ENCODE data around the gene ANGPTL5. TPM values are rescaled to one million over a fixed set of nuclear protein-coding genes. Genes with fewer than 3 reads are reported as not detected.

The ANGPTL5 gene
- total RNA-seq, 2 donors from 2014 or later, result 0.42 to 2.0 TPM

DNA sequence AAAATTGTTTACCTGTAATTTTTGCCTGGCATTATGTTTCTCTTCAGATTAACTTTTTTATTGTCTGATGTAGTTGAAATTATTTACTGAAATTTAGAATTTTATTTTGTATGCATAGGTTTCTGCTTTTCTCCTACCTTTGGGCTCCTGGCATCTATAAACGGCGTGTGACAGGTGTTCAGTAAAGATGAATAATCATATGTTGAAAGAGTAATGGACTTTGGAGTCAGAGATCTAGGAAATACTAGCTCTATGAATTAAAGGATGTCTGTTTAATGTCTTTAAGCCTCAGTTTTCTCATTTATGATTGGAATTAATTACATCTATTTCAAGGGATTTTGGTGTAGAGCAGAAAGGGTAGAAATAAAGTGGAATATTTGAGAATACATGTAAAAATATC, 7.2 kb upstream of the ANGPTL5 start:
- Histone ChIP-seq H3K27me3 (replicated peaks; ENCODE audit: insufficient read depth) (no peaks in the 10 kb centered on the region), H3K4me3 (no peak overlapping the region), H3K4me1 (ENCODE audit: control insufficient read depth in 1 of 2, low read depth in 2 of 2) (no peaks in the 10 kb centered on the region), H3K9me3 (no peaks in the 10 kb centered on the region), H3K27ac (no peak overlapping the region), H3K36me3 (no peaks in the 10 kb centered on the region)
- no peak for ATAC-seq (ENCODE audit: insufficient number of reproducible peaks, low FRiP score, low read depth)
- TF ChIP-seq CTCF (IDR thresholded peaks at IDR 0.05), result no peak
- DNase-seq (ENCODE audit: low spot score), result no peak

- Histone ChIP-seq H3K9me3 (no peaks in the 10 kb centered on the region), H3K4me1 (ENCODE audit: control insufficient read depth in 1 of 2, low read depth in 2 of 2) (peaks cover 0 to 14% of the 10 kb centered on the region in 2 donors), H3K27ac (no peak overlapping the region), H3K36me3 (no peaks in the 10 kb centered on the region), H3K27me3 (replicated peaks; ENCODE audit: insufficient read depth) (no peaks in the 10 kb centered on the region), H3K4me3 (no peak overlapping the region)
- DNase-seq (ENCODE audit: low spot score) (no peak), ATAC-seq (ENCODE audit: insufficient number of reproducible peaks, low FRiP score, low read depth) (no peak)
- no peak for TF ChIP-seq CTCF (IDR thresholded peaks at IDR 0.05)
These were observed 4.7 kb upstream of the ANGPTL5 start for GRCh38 chr11:101920992-101921391.

- no peak for DNase-seq (ENCODE audit: low spot score)
- ATAC-seq (ENCODE audit: insufficient number of reproducible peaks, low FRiP score, low read depth), result no peak
- no peaks in the 10 kb centered on the region for H3K27me3 ChIP-seq (replicated peaks; ENCODE audit: insufficient read depth)
- H3K27ac ChIP-seq, result peak overlapping the region in 1 of 2 donors; percentile 93
- no peaks in the 10 kb centered on the region for H3K36me3 ChIP-seq
- H3K9me3 ChIP-seq, result no peaks in the 10 kb centered on the region
- TF ChIP-seq CTCF (IDR thresholded peaks at IDR 0.05), result no peak
- no peak overlapping the region for H3K4me3 ChIP-seq
- H3K4me1 ChIP-seq (ENCODE audit: control insufficient read depth in 1 of 2, low read depth in 2 of 2), result peaks cover 3 to 31% of the 10 kb centered on the region in 2 donors
These were observed 904 bp upstream of the ANGPTL5 start for GRCh38 chr11:101917226-101917625.

GRCh38 chr11:101915791-101916291, 481 bp downstream of the ANGPTL5 start:
- ATAC-seq (ENCODE audit: insufficient number of reproducible peaks, low FRiP score, low read depth) (peak; percentile 62), DNase-seq (ENCODE audit: low spot score) (no peak)
- H3K9me3 ChIP-seq, result no peaks in the 10 kb centered on the region
- H3K4me1 ChIP-seq (ENCODE audit: control insufficient read depth in 1 of 2, low read depth in 2 of 2), result peaks cover 3 to 31% of the 10 kb centered on the region in 2 donors
- H3K27ac ChIP-seq, result peak overlapping the region; percentile 89 to 93
- no peak for TF ChIP-seq CTCF (IDR thresholded peaks at IDR 0.05)
- H3K36me3 ChIP-seq, result no peaks in the 10 kb centered on the region
- peak overlapping the region; percentile 81 for H3K4me3 ChIP-seq
- no peaks in the 10 kb centered on the region for H3K27me3 ChIP-seq (replicated peaks; ENCODE audit: insufficient read depth)

DNA sequence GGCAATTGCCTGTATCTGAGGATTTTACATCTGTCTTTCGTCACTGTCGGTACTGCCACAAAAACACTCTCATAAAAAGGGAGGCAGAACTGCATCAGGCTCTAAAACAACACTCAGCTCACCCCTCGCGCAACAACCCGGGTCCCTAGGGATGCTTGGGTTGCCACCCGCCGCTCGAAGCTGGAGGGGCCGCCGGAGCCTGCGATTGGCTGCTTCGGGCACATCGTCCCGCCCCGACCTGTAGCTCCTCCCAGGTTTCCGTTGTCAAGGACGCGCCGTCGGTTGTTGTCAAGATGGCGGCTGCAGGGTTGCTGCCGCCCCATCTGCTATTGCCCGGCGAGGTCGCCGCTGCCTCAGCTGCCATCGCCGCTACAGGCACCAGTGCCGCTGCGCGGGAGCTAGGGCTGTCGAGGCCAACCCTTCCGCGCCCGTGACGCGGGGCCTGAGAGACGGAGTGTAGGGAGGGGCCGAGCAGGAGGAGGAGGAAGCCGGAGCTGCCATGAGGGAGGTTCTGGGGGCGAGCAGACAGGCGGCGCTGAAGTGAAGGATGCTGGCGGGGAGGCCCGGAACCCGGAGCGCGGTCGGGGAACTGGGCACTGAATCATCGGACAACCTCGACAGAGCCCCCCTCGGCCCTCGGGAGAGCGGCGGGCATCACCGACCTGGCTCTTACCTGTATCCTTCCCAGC, 1.4 kb downstream of the ANGPTL5 start, which contains the start of gene CEP126:
Gene CEP126, plus strand, starts transcription at position 273 of the 689 bp plus-strand sequence. Its CDS starts 275 bp downstream, at position 548.
- H3K9me3 ChIP-seq, result no peaks in the 10 kb centered on the region
- TF ChIP-seq CTCF (IDR thresholded peaks at IDR 0.05), result peak; percentile 28
- H3K27ac ChIP-seq, result peak within 1 kb of the TSS; percentile 89 to 93
- H3K4me3 ChIP-seq, result peak within 1 kb of the TSS; percentile 81
- H3K4me1 ChIP-seq (ENCODE audit: control insufficient read depth in 1 of 2, low read depth in 2 of 2), result peaks cover 3 to 31% of the 10 kb centered on the region in 2 donors
- DNase-seq (ENCODE audit: low spot score), result peak; percentile 88
- no peaks in the 10 kb centered on the region for H3K36me3 ChIP-seq
- no peaks in the 10 kb centered on the region for H3K27me3 ChIP-seq (replicated peaks; ENCODE audit: insufficient read depth)
- peak; percentile 91 for ATAC-seq (ENCODE audit: insufficient number of reproducible peaks, low FRiP score, low read depth)

Data from thoracic aorta (tissue), 2 donors.